K562 (cell line): ENCODE results near the gene KCNG4. TPM values are rescaled to one million over a fixed set of nuclear protein-coding genes. Genes with fewer than 3 reads are reported as not detected.

Experiments used
- ATAC-seq: fragments of 200-7000 bp; cut with Tn5 transposase; 3 replicates; pipeline ENCODE4 v1.9.1; 2020; ENCODE audit warnings: moderate library complexity
- BruUV-seq: library from RNA; stranded (reverse); fragments of 400-500 nt; replicated peaks from 2 replicates; lab custom pipeline; 2021; lab: Mats Ljungman, UMichigan
- CTCF ChIA-PET: fragments of 300-600 bp; formaldehyde crosslinking; extraction: SDS; loops from one replicate; lab custom pipeline; 2021; ENCODE audit warnings: low intra/inter-chr PET ratio; lab: Yijun Ruan, JAX
- POLR2A ChIA-PET: fragments of 300-600, 350-650 bp; sonication (Branson Sonifier 250); formaldehyde crosslinking; extraction: SDS; loops from one replicate; lab custom pipeline; 2021; ENCODE audit warnings: antibody characterized with exemption, inconsistent platforms; lab: Yijun Ruan, JAX
- DNase-seq, 4 experiments: peaks; one replicate each; pipeline versions ENCODE4 v3.0.0 to v3.0.0-alpha.2; 2011 to 2018; ENCODE audit warnings: low spot score in 3 of 4, mixed read lengths in 3 of 4; ENCODE audit errors: extremely low read depth in 1 of 4
- FAIRE-seq: peaks from 2 replicates; lab custom pipeline; 2011; peaks lifted over from hg19 to GRCh38; lab: Jason Lieb, UNC
- H2AFZ ChIP-seq: 2 replicates; pipeline ENCODE4 v1.6.0; 2011; ENCODE audit warnings: low read depth, low read length, control low read depth, inconsistent platforms
- H3K27ac ChIP-seq: fragments of 200-600 bp; 3 replicates; pipeline ENCODE4 v1.8.0; 2011; ENCODE audit warnings: low read depth, mild to moderate bottlenecking, control low read depth, inconsistent platforms, low read length, moderate library complexity, mixed read lengths; ENCODE audit errors: extremely low read depth
- H3K27me3 ChIP-seq, 2 experiments: fragments of 300-600 bp in 1 of 2; 2 replicates in 1 of 2; 3 replicates in 1 of 2; pipeline versions ENCODE4 v1.6.0 to v1.8.0; 2011; ENCODE audit warnings: inconsistent platforms in 2 of 2, low read length in 2 of 2, mild to moderate bottlenecking in 1 of 2, mixed read lengths in 1 of 2, moderate library complexity in 1 of 2; ENCODE audit not compliant: control insufficient read depth in 2 of 2, insufficient read depth in 2 of 2
- H3K36me3 ChIP-seq: fragments of 300-600 bp; 3 replicates; pipeline ENCODE4 v1.8.0; 2011; ENCODE audit warnings: mild to moderate bottlenecking, low read length, inconsistent platforms; ENCODE audit not compliant: control insufficient read depth, insufficient read depth
- H3K4me1 ChIP-seq, 2 experiments: fragments of 200-600 bp in 1 of 2; replicated peaks in 1 of 2; 2 replicates in 1 of 2; 3 replicates in 1 of 2; pipeline versions ENCODE4 v1.5.1 to v1.8.0; 2011; ENCODE audit warnings: inconsistent platforms in 2 of 2, low read length in 2 of 2, mild to moderate bottlenecking in 1 of 2, mixed read lengths in 1 of 2, moderate library complexity in 1 of 2; ENCODE audit not compliant: control insufficient read depth in 2 of 2, insufficient read depth in 2 of 2
- H3K4me2 ChIP-seq: 2 replicates; pipeline ENCODE4 v1.6.1; 2011; ENCODE audit warnings: low read length, control low read depth, inconsistent platforms, mixed read lengths; ENCODE audit not compliant: insufficient read depth
- H3K4me3 ChIP-seq: fragments of 200-600 bp; sonication (generic), shearing (Covaris generic); 2 replicates; pipeline ENCODE4 v1.5.1; 2016; ENCODE audit warnings: control low read depth, inconsistent platforms
- H3K79me2 ChIP-seq: fragments of 200-600 bp; 3 replicates; pipeline ENCODE4 v1.8.0; 2011; ENCODE audit warnings: low read length, inconsistent platforms; ENCODE audit not compliant: control insufficient read depth, insufficient read depth
- H3K9ac ChIP-seq, 2 experiments: 2 replicates each; pipeline versions ENCODE4 v1.6.0 to v1.6.1; 2011; ENCODE audit warnings: low read depth in 2 of 2, low read length in 2 of 2, control low read depth in 1 of 2, inconsistent platforms in 1 of 2, mild to moderate bottlenecking in 1 of 2, mixed read lengths in 1 of 2; ENCODE audit not compliant: insufficient read depth in 1 of 2
- H3K9me1 ChIP-seq: one replicate; pipeline ENCODE4 v1.6.0; 2011; ENCODE audit warnings: inconsistent platforms, mild to moderate bottlenecking, low read length, moderate library complexity; ENCODE audit not compliant: control insufficient read depth, insufficient read depth
- H3K9me3 ChIP-seq: replicated peaks from 2 replicates; pipeline ENCODE4 v1.5.1; 2011; ENCODE audit warnings: low read depth, low read length, inconsistent platforms; ENCODE audit not compliant: control insufficient read depth, insufficient read depth
- H4K20me1 ChIP-seq: replicated peaks from 2 replicates; pipeline ENCODE4 v1.6.1; 2011; ENCODE audit warnings: low read length, inconsistent platforms, mixed read lengths; ENCODE audit not compliant: control insufficient read depth, insufficient read depth
- HNRNPL ChIP-seq: fragments of 200-400 bp; formaldehyde crosslinking; IDR thresholded peaks from 2 replicates; pipeline ENCODE4 v1.6.1; 2017; ENCODE audit warnings: low read depth, mild to moderate bottlenecking, low read length
- KDM1A ChIP-seq, 2 experiments: fragments of 450-650 bp; IDR thresholded peaks; 2 replicates each; pipeline ENCODE4 v1.6.1; 2016; ENCODE audit warnings: mild to moderate bottlenecking in 2 of 2
- PPARD ChIP-seq: fragments of 250-450 bp; sonication (Bioruptor Pico); IDR thresholded peaks from 2 replicates; pipeline ENCODE4 v1.8.0; 2022; ENCODE audit warnings: inconsistent platforms, mild to moderate bottlenecking, moderate library complexity
- SRSF7 ChIP-seq: fragments of 200-400 bp; formaldehyde crosslinking; optimal IDR thresholded peaks from 2 replicates; pipeline ENCODE3; 2017; ENCODE audit warnings: mild to moderate bottlenecking, low read depth, low read length
- STAT5B ChIP-seq: fragments of 250-450 bp; sonication (Bioruptor Pico); IDR thresholded peaks from 2 replicates; pipeline ENCODE4 v1.8.0; 2021; ENCODE audit warnings: mild to moderate bottlenecking, inconsistent platforms
- ZFP36 ChIP-seq: fragments of 150-350 bp; IDR thresholded peaks from 2 replicates; pipeline ENCODE4 v1.6.1; 2018; ENCODE audit warnings: low read length, low read depth; ENCODE audit not compliant: partially characterized antibody
- ZSCAN29 ChIP-seq: fragments of 450-650 bp; IDR thresholded peaks from 2 replicates; pipeline ENCODE4 v1.6.1; 2017
- WGBS: fragments of 100-300 bp; shearing (Covaris generic); methylation state at CpG from one replicate; pipeline ENCODE4 v1.1.6; 2016; ENCODE audit warnings: low coverage, mixed read lengths; ENCODE audit not compliant: insufficient coverage; ENCODE audit errors: missing lambda C conversion rate; 5-methylcytosine and 5-hydroxymethylcytosine counted together
- in situ Hi-C: fragments of 300-500 bp; cut with MboI; formaldehyde crosslinking; loops from 4 replicates; pipeline ENCODE4 v1.15.0; 2018; ENCODE audit warnings: inconsistent platforms, mixed read lengths
- intact Hi-C: fragments of 100-400 bp; cut with micrococcal nuclease; formaldehyde crosslinking; loops from 2 replicates; pipeline ENCODE4 v1.14.2; 2022
- polyA plus RNA-seq, 8 experiments: library from polyadenylated mRNA; depleted of rRNA in 4 of 8; stranded (reverse) in 5 of 8; unstranded in 3 of 8; fragments of >200 nt; fragmentation: Nextera tagmentation in 2 of 8; fragmentation: Illumina TruSeq in 1 of 8; extraction: Ambion mirVana in 2 of 8; extraction: Trizol in 1 of 8; gene quantifications; 2 replicates each; pipeline versions ENCODE4 v1.2.1 to v1.2.3, GENCODE V29; 2011 to 2014; ENCODE audit warnings: inconsistent platforms in 1 of 8, missing spikeins in 1 of 8
- total RNA-seq, 7 experiments: library from RNA; depleted of rRNA in 6 of 7; stranded (reverse); fragments of >200 nt in 6 of 7; fragmentation: Illumina TruSeq in 2 of 7; extraction: Trizol in 2 of 7; gene quantifications; 2 replicates each; pipeline versions ENCODE4 v1.2.1 to v1.2.3, GENCODE V29; 2011 to 2021; ENCODE audit warnings: low replicate concordance in 1 of 7
- TF ChIP-seq, protein P1 (sequence below), 2 experiments: fragments of 450-650 bp; formaldehyde crosslinking in 1 of 2; IDR thresholded peaks; 2 replicates each; pipeline versions ENCODE4 v1.4.0 to v1.6.1; 2014 to 2020; ENCODE audit warnings: mild to moderate bottlenecking in 2 of 2, borderline replicate concordance in 1 of 2, low read depth in 1 of 2
- TF ChIP-seq, protein P2 (sequence below): fragments of 450-650 bp; IDR thresholded peaks from 2 replicates; pipeline ENCODE4 v1.6.1; 2018; ENCODE audit warnings: mild to moderate bottlenecking, low read depth; ENCODE audit not compliant: partially characterized antibody
- TF ChIP-seq, protein P3 (sequence below): fragments of 250-450 bp; sonication (Bioruptor Pico); IDR thresholded peaks from 2 replicates; pipeline ENCODE4 v1.5.0; 2021; ENCODE audit warnings: mild to moderate bottlenecking, moderate library complexity

The KCNG4 gene
- total and polyA plus RNA-seq, 9 of the 15 experiments (the other 6 are each of a cell fraction or from before 2014, with no cell fraction given), result not detected

DNA sequence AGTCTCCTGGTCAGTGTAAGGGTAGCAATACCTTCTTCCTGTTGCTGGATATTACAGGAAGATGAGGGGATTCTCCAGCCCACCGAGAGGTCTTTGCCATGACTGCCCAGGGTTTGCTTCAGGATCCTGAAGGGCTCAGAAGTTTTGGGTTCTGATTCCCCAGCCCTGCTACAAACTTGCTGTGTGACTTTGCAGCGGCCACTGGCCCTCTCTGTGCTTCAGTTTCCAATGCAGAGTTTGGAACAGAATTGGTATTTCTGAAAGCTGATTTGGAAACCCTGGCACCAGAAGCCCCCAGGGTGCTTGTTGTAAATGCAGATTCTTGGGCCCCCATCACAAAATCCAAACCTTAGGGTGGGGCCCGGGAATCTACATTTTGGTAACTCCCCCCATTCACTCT lies 14.7 kb downstream of the KCNG4 start:
- BruUV-seq, result no TSS peak
- Histone ChIP-seq H4K20me1 (peaks cover 8% of the 10 kb centered on the region; the same call in 1 of the 2 replicates), H3K27ac (no peak overlapping the region), H3K9me1 (no peaks in the 10 kb centered on the region), H3K36me3 (no peaks in the 10 kb centered on the region), H3K4me2 (no peak overlapping the region), H3K27me3 (peaks cover 50 to 68% of the 10 kb centered on the region in 2 experiments), H2AFZ (no peak overlapping the region), H3K9me3 (no peaks in the 10 kb centered on the region), H3K9ac (no peak overlapping the region), H3K79me2 (no peaks in the 10 kb centered on the region), H3K4me1 (peaks cover 13 to 18% of the 10 kb centered on the region in 2 experiments), H3K4me3 (no peak overlapping the region)
- ChIA-PET CTCF (no interaction called here), POLR2A (no interaction called here)
- DNase-seq (no peak), FAIRE-seq (no peak), ATAC-seq (no peak)
- intact Hi-C loops (no loop called here), in situ Hi-C loops (no loop called here)
- WGBS, result 0% methylated on average over 3 of the region's 3 CpGs
- TF ChIP-seq, protein P1, sequence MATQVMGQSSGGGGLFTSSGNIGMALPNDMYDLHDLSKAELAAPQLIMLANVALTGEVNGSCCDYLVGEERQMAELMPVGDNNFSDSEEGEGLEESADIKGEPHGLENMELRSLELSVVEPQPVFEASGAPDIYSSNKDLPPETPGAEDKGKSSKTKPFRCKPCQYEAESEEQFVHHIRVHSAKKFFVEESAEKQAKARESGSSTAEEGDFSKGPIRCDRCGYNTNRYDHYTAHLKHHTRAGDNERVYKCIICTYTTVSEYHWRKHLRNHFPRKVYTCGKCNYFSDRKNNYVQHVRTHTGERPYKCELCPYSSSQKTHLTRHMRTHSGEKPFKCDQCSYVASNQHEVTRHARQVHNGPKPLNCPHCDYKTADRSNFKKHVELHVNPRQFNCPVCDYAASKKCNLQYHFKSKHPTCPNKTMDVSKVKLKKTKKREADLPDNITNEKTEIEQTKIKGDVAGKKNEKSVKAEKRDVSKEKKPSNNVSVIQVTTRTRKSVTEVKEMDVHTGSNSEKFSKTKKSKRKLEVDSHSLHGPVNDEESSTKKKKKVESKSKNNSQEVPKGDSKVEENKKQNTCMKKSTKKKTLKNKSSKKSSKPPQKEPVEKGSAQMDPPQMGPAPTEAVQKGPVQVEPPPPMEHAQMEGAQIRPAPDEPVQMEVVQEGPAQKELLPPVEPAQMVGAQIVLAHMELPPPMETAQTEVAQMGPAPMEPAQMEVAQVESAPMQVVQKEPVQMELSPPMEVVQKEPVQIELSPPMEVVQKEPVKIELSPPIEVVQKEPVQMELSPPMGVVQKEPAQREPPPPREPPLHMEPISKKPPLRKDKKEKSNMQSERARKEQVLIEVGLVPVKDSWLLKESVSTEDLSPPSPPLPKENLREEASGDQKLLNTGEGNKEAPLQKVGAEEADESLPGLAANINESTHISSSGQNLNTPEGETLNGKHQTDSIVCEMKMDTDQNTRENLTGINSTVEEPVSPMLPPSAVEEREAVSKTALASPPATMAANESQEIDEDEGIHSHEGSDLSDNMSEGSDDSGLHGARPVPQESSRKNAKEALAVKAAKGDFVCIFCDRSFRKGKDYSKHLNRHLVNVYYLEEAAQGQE (IDR thresholded peaks at IDR 0.05; ENCODE audit: borderline replicate concordance), result no peak
- TF ChIP-seq, protein P1 (CRISPR knock-in tag; IDR thresholded peaks at IDR 0.05; ENCODE audit: low read depth), result no peak
- TF ChIP-seq ZSCAN29 (no peak), PPARD (no peak), SRSF7 (no peak), ZFP36 (peak; percentile 90), HNRNPL (no peak), STAT5B (CRISPR knock-in tag) (no peak), KDM1A (IDR thresholded peaks at IDR 0.05) (peak; percentile 25 to 41; a peak in 3 of 4 replicates)
- TF ChIP-seq, protein P2, sequence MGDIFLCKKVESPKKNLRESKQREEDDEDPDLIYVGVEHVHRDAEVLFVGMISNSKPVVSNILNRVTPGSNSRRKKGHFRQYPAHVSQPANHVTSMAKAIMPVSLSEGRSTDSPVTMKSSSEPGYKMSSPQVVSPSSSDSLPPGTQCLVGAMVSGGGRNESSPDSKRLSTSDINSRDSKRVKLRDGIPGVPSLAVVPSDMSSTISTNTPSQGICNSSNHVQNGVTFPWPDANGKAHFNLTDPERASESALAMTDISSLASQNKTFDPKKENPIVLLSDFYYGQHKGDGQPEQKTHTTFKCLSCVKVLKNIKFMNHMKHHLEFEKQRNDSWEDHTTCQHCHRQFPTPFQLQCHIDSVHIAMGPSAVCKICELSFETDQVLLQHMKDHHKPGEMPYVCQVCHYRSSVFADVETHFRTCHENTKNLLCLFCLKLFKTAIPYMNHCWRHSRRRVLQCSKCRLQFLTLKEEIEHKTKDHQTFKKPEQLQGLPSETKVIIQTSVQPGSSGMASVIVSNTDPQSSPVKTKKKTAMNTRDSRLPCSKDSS, result no peak
- TF ChIP-seq, protein P3, sequence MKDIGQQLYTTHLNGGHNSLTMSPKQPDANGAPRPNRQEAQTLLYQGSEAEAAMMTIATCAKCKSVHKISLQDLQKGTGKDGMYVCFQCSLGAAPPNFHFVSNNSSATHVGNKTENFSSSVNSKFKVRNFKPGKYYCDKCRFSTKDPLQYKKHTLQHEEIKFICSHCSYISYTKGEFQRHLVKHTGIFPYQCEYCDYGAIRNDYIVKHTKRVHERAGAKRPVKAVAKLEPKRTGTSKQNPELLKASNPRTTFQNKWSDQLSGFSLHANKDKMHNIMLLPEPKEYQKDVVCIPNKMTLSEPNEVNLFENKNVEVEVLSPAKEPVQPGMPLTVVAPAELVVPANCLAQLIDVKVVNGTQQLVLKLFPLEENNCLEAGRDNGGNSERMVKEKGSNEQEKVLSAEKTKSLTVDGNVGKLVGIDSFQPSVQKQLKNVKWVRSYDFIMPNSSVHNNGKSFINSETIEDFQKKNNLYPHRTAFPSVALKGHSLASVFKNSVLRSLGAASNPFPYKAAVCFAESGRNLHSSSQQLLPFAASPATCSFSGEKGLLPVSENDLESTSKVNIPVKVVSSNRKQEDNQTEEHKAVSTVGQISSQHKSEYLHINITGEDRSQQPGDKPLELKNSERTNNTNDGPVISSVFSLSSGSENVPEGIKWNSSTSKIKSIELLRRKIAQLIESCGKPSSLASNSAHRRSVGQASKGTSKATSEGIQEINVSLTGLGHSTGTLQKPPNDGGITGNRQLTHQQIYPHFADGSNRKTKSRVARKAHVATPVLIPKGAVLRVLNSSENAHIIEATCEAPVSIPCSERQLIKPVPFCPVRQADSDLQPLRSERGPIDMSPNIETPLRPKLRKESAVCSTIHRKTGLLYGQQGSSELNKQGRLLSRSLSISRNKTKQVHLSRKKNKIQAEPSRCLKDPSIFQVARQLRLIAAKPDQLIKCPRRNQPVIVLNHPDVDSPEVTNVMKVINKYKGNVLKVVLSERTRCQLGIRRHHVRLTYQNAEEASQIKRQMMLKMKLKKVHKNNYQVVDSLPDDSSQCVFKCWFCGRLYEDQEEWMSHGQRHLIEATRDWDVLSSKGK (CRISPR knock-in tag), result no peak
